Transverse colon (tissue), 4 donors: ENCODE results near the gene PDGFC. TPM values are rescaled to one million over a fixed set of nuclear protein-coding genes. Genes with fewer than 3 reads are reported as not detected.

Experiments used
- DNase-seq: peaks from one replicate; pipeline ENCODE4 v3.0.0-alpha.2; 2019
- H3K27ac ChIP-seq, 4 donors: fragments of 200-600 bp; sonication (generic); 2 replicates each; pipeline ENCODE4 v1.5.1; 2016 to 2018; ENCODE audit warnings: inconsistent platforms in 4 of 4
- H3K27me3 ChIP-seq: fragments of 200-600 bp; sonication (generic); 2 replicates; pipeline ENCODE4 v1.5.1; 2017; ENCODE audit warnings: inconsistent platforms
- H3K36me3 ChIP-seq, 4 donors: fragments of 200-600 bp; sonication (generic); 2 replicates each; pipeline ENCODE4 v1.5.1; 2017 to 2019; ENCODE audit warnings: inconsistent platforms in 4 of 4
- H3K4me1 ChIP-seq, 4 donors: fragments of 200-600 bp; sonication (generic); 2 replicates each; pipeline ENCODE4 v1.5.1; 2017 to 2020; ENCODE audit warnings: inconsistent platforms in 4 of 4
- H3K4me3 ChIP-seq, 4 donors: fragments of 200-600 bp; sonication (generic); 1 replicate in 1 of 4; 2 replicates in 3 of 4; pipeline versions ENCODE4 v1.5.1 to v1.6.1; 2017 to 2019; ENCODE audit warnings: inconsistent platforms in 4 of 4
- H3K9me3 ChIP-seq, 2 donors: fragments of 200-600 bp; sonication (generic); 2 replicates each; pipeline ENCODE4 v1.5.1; 2017 to 2019; ENCODE audit warnings: inconsistent platforms in 2 of 2
- CTCF ChIP-seq, 5 experiments: fragments of 200-600 bp in 3 of 5; fragments of 450-650 bp in 2 of 5; sonication (generic) in 3 of 5; IDR thresholded peaks; 1 replicate in 2 of 5; 2 replicates in 3 of 5; pipeline ENCODE4 v1.5.1; 2016 to 2017; ENCODE audit warnings: antibody characterized with exemption in 5 of 5, inconsistent platforms in 3 of 5, mild to moderate bottlenecking in 2 of 5, moderate library complexity in 1 of 5
- EP300 ChIP-seq: sonication (generic); formaldehyde crosslinking; IDR thresholded peaks from one replicate; pipeline ENCODE4 v1.6.1; 2017; ENCODE audit warnings: antibody characterized with exemption, low read depth
- POLR2A ChIP-seq: fragments of 450-650 bp; IDR thresholded peaks from one replicate; pipeline ENCODE4 v1.6.1; 2016; ENCODE audit warnings: antibody characterized with exemption, mild to moderate bottlenecking, moderate library complexity
- POLR2AphosphoS5 ChIP-seq, 3 donors: sonication (generic); formaldehyde crosslinking; IDR thresholded peaks; one replicate each; pipeline ENCODE4 v1.6.1; 2016; ENCODE audit warnings: antibody characterized with exemption in 3 of 3
- WGBS, 2 donors: methylation state at CpG; one replicate each; pipeline ENCODE4 v1.1.5; 2018; ENCODE audit warnings: low coverage in 1 of 2; 5-methylcytosine and 5-hydroxymethylcytosine counted together
- in situ Hi-C, 4 donors: fragments of 200-750 bp; cut with MboI; loops; one replicate each; pipeline versions ENCODE4 v1.15.0 to v1.15.1; 2017; ENCODE audit warnings: low sequenced_read_pairs in 3 of 4, low pct_ligation_motif_present in 1 of 4, low pct_unique_long_range_greater_than_20kb in 1 of 4
- intact Hi-C: fragments of 100-400 bp; cut with DNase I; formaldehyde crosslinking; loops from one replicate; pipeline ENCODE4 v1.15.1; 2023; ENCODE audit warnings: low total_unique reads
- total RNA-seq, 4 donors: library from RNA; depleted of rRNA; stranded (reverse); fragments of >200 nt; gene quantifications; one replicate each; pipeline ENCODE4 v1.1.0, GENCODE V29; 2016

PDGFC gene
- total RNA-seq, 4 donors from 2014 or later = 0.40 to 20.6 (median 7.5) TPM

- Histone ChIP-seq H3K4me3 (no peak overlapping the region), H3K36me3 (no peaks in the 10 kb centered on the region), H3K9me3 (no peaks in the 10 kb centered on the region), H3K27me3 (no peaks in the 10 kb centered on the region), H3K4me1 (peaks cover 0 to 4% (median 0%) of the 10 kb centered on the region in 4 donors), H3K27ac (no peak overlapping the region)
- in situ Hi-C loops (no loop called here), intact Hi-C loops (no loop called here)
- TF ChIP-seq CTCF (IDR thresholded peaks at IDR 0.05) (no peak), POLR2AphosphoS5 (IDR thresholded peaks at IDR 0.05) (no peak), EP300 (no peak), POLR2A (no peak)
- no peak for DNase-seq
These were observed 184.9 kb downstream of the PDGFC start for GRCh38 chr4:156786713-156787112.

- in situ Hi-C loops (no loop called here), intact Hi-C loops (no loop called here)
- DNase-seq = no peak
- Histone ChIP-seq H3K27me3 (no peaks in the 10 kb centered on the region), H3K36me3 (no peaks in the 10 kb centered on the region), H3K27ac (no peak overlapping the region), H3K4me3 (no peak overlapping the region), H3K4me1 (no peaks in the 10 kb centered on the region), H3K9me3 (no peaks in the 10 kb centered on the region)
- 61 to 76% methylated on average over 2 to 3 of the region's 3 CpGs for WGBS, 2 donors
- TF ChIP-seq POLR2A (no peak), CTCF (IDR thresholded peaks at IDR 0.05) (no peak), POLR2AphosphoS5 (IDR thresholded peaks at IDR 0.05) (no peak), EP300 (no peak)
These were observed 186.6 kb downstream of the PDGFC start for GRCh38 chr4:156784970-156785369.

GRCh38 chr4:156783966-156784365 is 187.6 kb downstream of the PDGFC start:
- no peak overlapping the region for H3K4me3 ChIP-seq
- DNase-seq = no peak
- intact Hi-C loops = no loop called here
- H3K27ac ChIP-seq = no peak overlapping the region
- H3K4me1 ChIP-seq = peaks cover 0 to 6% (median 3%) of the 10 kb centered on the region in 4 donors
- in situ Hi-C loops = no loop called here
- H3K27me3 ChIP-seq = no peaks in the 10 kb centered on the region
- 86 to 94% methylated on average over 2 of the region's 2 CpGs for WGBS, 2 donors
- TF ChIP-seq POLR2A (no peak), EP300 (no peak), CTCF (IDR thresholded peaks at IDR 0.05) (no peak), POLR2AphosphoS5 (IDR thresholded peaks at IDR 0.05) (no peak)
- H3K36me3 ChIP-seq = no peaks in the 10 kb centered on the region
- no peaks in the 10 kb centered on the region for H3K9me3 ChIP-seq

GRCh38 chr4:156782491-156782890 is 189.1 kb downstream of the PDGFC start:
- in situ Hi-C loops (no loop called here), intact Hi-C loops (no loop called here)
- H3K9me3 ChIP-seq = no peaks in the 10 kb centered on the region
- TF ChIP-seq CTCF (IDR thresholded peaks at IDR 0.05) (no peak), POLR2A (no peak), POLR2AphosphoS5 (IDR thresholded peaks at IDR 0.05) (no peak), EP300 (no peak)
- 77 to 83% methylated on average over 4 to 5 of the region's 5 CpGs for WGBS, 2 donors
- DNase-seq = no peak
- no peak overlapping the region for H3K4me3 ChIP-seq
- no peak overlapping the region for H3K27ac ChIP-seq
- H3K36me3 ChIP-seq = no peaks in the 10 kb centered on the region
- peaks cover 0 to 19% (median 10%) of the 10 kb centered on the region in 4 donors for H3K4me1 ChIP-seq
- no peaks in the 10 kb centered on the region for H3K27me3 ChIP-seq
